WTC11 (cell line): ENCODE results near the gene GTF2H3. TPM values are rescaled to one million over a fixed set of nuclear protein-coding genes. Genes with fewer than 3 reads are reported as not detected.
"Not testable (repeated sequence)": the region's sequence is repeated elsewhere in the genome, so short reads cannot be mapped to it uniquely, and the experiment has no call there.

ENCODE experiments used
- ATAC-seq: fragments of 200-7000 bp; cut with Tn5 transposase; 2 replicates; pipeline ENCODE4 v1.10.0; 2021; ENCODE audit warnings: mild to moderate bottlenecking, moderate library complexity
- CTCF ChIA-PET: fragments of 300-600 bp; sonication (Branson Sonifier 250); formaldehyde crosslinking; loops from one replicate; lab custom pipeline; 2021; ENCODE audit warnings: antibody characterized with exemption; lab: Charles Lee
- POLR2A ChIA-PET: fragments of 350-600 bp; sonication (Branson Sonifier 250); formaldehyde crosslinking; loops from one replicate; lab custom pipeline; 2021; ENCODE audit warnings: antibody characterized with exemption; lab: Charles Lee
- DNase-seq: peaks from one replicate; pipeline ENCODE4 v3.0.0; 2021; ENCODE audit warnings: low spot score
- H3K27ac Mint-ChIP-seq: 2 replicates; pipeline ENCODE4 v1.8.0; 2021; ENCODE audit warnings: mixed read lengths
- H3K27me3 Mint-ChIP-seq: 2 replicates; pipeline ENCODE4 v1.8.0; 2021; ENCODE audit warnings: low read depth, mild to moderate bottlenecking, moderate library complexity, mixed read lengths
- H3K36me3 Mint-ChIP-seq: 2 replicates; pipeline ENCODE4 v1.8.0; 2021; ENCODE audit warnings: mixed read lengths
- H3K4me1 Mint-ChIP-seq: 2 replicates; pipeline ENCODE4 v1.8.0; 2022; ENCODE audit warnings: mixed read lengths
- H3K4me3 Mint-ChIP-seq: 2 replicates; pipeline ENCODE4 v1.8.0; 2021; ENCODE audit warnings: mild to moderate bottlenecking, moderate library complexity, mixed read lengths
- H3K9me3 Mint-ChIP-seq: 2 replicates; pipeline ENCODE4 v1.8.0; 2021; ENCODE audit warnings: mixed read lengths
- EMX1 ChIP-seq: fragments of 250-450 bp; sonication (Bioruptor Pico); IDR thresholded peaks from 2 replicates; pipeline ENCODE4 v1.8.0; 2021; ENCODE audit warnings: mild to moderate bottlenecking
- ESRRA ChIP-seq: sonication (generic); formaldehyde crosslinking; IDR thresholded peaks from 2 replicates; pipeline ENCODE4 v1.8.1; 2022; ENCODE audit warnings: mild to moderate bottlenecking, missing genetic modification reagents, borderline replicate concordance
- ETV6 ChIP-seq: sonication (generic); formaldehyde crosslinking; IDR thresholded peaks from 2 replicates; pipeline ENCODE4 v1.8.1; 2022; ENCODE audit warnings: mild to moderate bottlenecking, missing genetic modification reagents
- FOXJ3 ChIP-seq: sonication (generic); formaldehyde crosslinking; IDR thresholded peaks from 2 replicates; pipeline ENCODE4 v1.9.0; 2021; ENCODE audit warnings: missing genetic modification reagents, mild to moderate bottlenecking, borderline replicate concordance
- GABPB1 ChIP-seq: sonication (generic); formaldehyde crosslinking; IDR thresholded peaks from 2 replicates; pipeline ENCODE4 v1.8.1; 2023; ENCODE audit warnings: mild to moderate bottlenecking, missing genetic modification reagents
- HMGA2 ChIP-seq: fragments of 250-450 bp; sonication (Bioruptor Pico); IDR thresholded peaks from 2 replicates; pipeline ENCODE4 v1.4.0; 2021; ENCODE audit warnings: mild to moderate bottlenecking, moderate library complexity
- MYBL2 ChIP-seq: sonication (generic); formaldehyde crosslinking; IDR thresholded peaks from 2 replicates; pipeline ENCODE4 v1.8.1; 2023; ENCODE audit warnings: mild to moderate bottlenecking, moderate library complexity, missing genetic modification reagents
- NR2C2 ChIP-seq: sonication (generic); formaldehyde crosslinking; IDR thresholded peaks from 2 replicates; pipeline ENCODE4 v1.8.0; 2022; ENCODE audit warnings: mild to moderate bottlenecking, missing genetic modification reagents
- RELA ChIP-seq: sonication (generic); formaldehyde crosslinking; IDR thresholded peaks from 2 replicates; pipeline ENCODE4 v1.8.1; 2022; ENCODE audit warnings: missing genetic modification reagents, mild to moderate bottlenecking, borderline replicate concordance
- SOX15 ChIP-seq: fragments of 250-450 bp; sonication (Bioruptor Pico); IDR thresholded peaks from 2 replicates; pipeline ENCODE4 v1.9.0; 2021; ENCODE audit warnings: mild to moderate bottlenecking
- TEAD4 ChIP-seq: sonication (generic); formaldehyde crosslinking; IDR thresholded peaks from 2 replicates; pipeline ENCODE4 v1.8.0; 2022; ENCODE audit warnings: mild to moderate bottlenecking, missing genetic modification reagents
- TP53 ChIP-seq: sonication (generic); formaldehyde crosslinking; IDR thresholded peaks from 2 replicates; pipeline ENCODE4 v1.8.1; 2023; ENCODE audit warnings: mild to moderate bottlenecking, missing genetic modification reagents
- ZNF121 ChIP-seq: sonication (generic); formaldehyde crosslinking; IDR thresholded peaks from 2 replicates; pipeline ENCODE4 v1.8.0; 2023; ENCODE audit warnings: missing genetic modification reagents
- ZNF416 ChIP-seq: fragments of 250-450 bp; sonication (Bioruptor Pico); IDR thresholded peaks from 2 replicates; pipeline ENCODE4 v1.9.0; 2021; ENCODE audit warnings: mild to moderate bottlenecking, inconsistent platforms
- total RNA-seq: library from RNA; stranded (reverse); gene quantifications from 3 replicates; pipeline ENCODE4 v1.2.3, GENCODE V29; 2021
- TF ChIP-seq, protein P1 (sequence below): sonication (generic); formaldehyde crosslinking; IDR thresholded peaks from 2 replicates; pipeline ENCODE4 v1.8.1; 2022; ENCODE audit warnings: missing genetic modification reagents, borderline replicate concordance
- TF ChIP-seq, protein P2 (sequence below): sonication (generic); formaldehyde crosslinking; IDR thresholded peaks from 2 replicates; pipeline ENCODE4 v1.8.0; 2022; ENCODE audit warnings: mild to moderate bottlenecking, missing genetic modification reagents
- TF ChIP-seq, protein P3 (sequence below): sonication (generic); formaldehyde crosslinking; IDR thresholded peaks from 2 replicates; pipeline ENCODE4 v1.8.1; 2023; ENCODE audit warnings: mild to moderate bottlenecking, missing genetic modification reagents, borderline replicate concordance
- TF ChIP-seq, protein P4 (sequence below): sonication (generic); formaldehyde crosslinking; IDR thresholded peaks from 2 replicates; pipeline ENCODE4 v1.8.0; 2023; ENCODE audit warnings: missing genetic modification reagents, mild to moderate bottlenecking, borderline replicate concordance

GTF2H3 gene
- total RNA-seq, 1 experiment from 2014 or later: 31.6 TPM

DNA sequence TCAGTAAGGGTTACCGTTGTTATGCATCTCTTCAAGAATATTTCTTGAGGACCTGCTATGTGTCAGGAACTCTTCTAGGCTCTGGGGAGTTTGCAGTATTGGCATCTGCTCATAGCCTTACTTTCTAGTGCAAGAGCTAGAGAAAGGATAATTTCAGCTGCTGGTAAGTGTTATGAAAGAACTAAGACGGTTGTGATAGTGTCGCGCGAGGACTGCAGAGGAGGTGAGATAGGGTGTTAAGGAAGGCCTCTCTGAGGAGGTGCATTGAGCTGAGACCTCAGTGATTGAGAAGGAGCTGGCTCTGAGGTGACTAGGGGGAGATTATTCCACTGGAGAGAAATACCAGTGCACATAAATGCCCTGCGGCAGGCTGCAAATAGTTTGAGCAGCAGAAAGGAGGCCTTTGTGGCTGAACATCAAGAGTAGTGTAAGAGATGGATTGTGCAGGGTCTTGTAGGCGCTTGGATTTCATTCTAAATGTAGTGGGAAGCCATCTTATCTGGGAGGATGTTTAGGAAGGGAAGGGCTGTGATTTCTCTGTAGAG lies 30.9 kb upstream of the GTF2H3 start:
- ChIA-PET POLR2A (interaction anchor here (1.3 to 1.4 kb wide), 2 partner anchors 31 to 110 kb away, joined by 3 to 5 read pairs; partner anchors contain the start of gene ATP6V0A2), CTCF (interaction anchor here (0.6 to 1.5 kb wide), 3 partner anchors 16 to 1147 kb away, joined by 3 to 4 read pairs (median 3); no protein-coding TSS in a partner anchor)
- ATAC-seq (no peak), DNase-seq (no peak)
- Mint-ChIP-seq H3K27me3 (no peaks in the 10 kb centered on the region), H3K4me3 (peak overlapping the region; percentile 83), H3K9me3 (no peaks in the 10 kb centered on the region), H3K4me1 (peaks cover 11% of the 10 kb centered on the region), H3K36me3 (peaks cover 33% of the 10 kb centered on the region), H3K27ac (peak overlapping the region; percentile 55)
- TF ChIP-seq FOXJ3 (CRISPR knock-in tag) (no peak), NR2C2 (no peak), SOX15 (CRISPR knock-in tag) (no peak), MYBL2 (CRISPR knock-in tag) (no peak), ZNF416 (CRISPR knock-in tag) (no peak), RELA (no peak), TEAD4 (no peak), HMGA2 (CRISPR knock-in tag) (no peak), ETV6 (CRISPR knock-in tag) (no peak), GABPB1 (CRISPR knock-in tag) (no peak), EMX1 (CRISPR knock-in tag) (no peak), TP53 (CRISPR knock-in tag) (no peak), ZNF121 (CRISPR knock-in tag) (no peak), ESRRA (no peak)
- TF ChIP-seq, protein P1, sequence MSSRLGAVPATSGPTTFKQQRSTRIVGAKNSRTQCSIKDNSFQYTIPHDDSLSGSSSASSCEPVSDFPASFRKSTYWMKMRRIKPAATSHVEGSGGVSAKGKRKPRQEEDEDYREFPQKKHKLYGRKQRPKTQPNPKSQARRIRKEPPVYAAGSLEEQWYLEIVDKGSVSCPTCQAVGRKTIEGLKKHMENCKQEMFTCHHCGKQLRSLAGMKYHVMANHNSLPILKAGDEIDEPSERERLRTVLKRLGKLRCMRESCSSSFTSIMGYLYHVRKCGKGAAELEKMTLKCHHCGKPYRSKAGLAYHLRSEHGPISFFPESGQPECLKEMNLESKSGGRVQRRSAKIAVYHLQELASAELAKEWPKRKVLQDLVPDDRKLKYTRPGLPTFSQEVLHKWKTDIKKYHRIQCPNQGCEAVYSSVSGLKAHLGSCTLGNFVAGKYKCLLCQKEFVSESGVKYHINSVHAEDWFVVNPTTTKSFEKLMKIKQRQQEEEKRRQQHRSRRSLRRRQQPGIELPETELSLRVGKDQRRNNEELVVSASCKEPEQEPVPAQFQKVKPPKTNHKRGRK (CRISPR knock-in tag): no peak
- TF ChIP-seq, protein P2, sequence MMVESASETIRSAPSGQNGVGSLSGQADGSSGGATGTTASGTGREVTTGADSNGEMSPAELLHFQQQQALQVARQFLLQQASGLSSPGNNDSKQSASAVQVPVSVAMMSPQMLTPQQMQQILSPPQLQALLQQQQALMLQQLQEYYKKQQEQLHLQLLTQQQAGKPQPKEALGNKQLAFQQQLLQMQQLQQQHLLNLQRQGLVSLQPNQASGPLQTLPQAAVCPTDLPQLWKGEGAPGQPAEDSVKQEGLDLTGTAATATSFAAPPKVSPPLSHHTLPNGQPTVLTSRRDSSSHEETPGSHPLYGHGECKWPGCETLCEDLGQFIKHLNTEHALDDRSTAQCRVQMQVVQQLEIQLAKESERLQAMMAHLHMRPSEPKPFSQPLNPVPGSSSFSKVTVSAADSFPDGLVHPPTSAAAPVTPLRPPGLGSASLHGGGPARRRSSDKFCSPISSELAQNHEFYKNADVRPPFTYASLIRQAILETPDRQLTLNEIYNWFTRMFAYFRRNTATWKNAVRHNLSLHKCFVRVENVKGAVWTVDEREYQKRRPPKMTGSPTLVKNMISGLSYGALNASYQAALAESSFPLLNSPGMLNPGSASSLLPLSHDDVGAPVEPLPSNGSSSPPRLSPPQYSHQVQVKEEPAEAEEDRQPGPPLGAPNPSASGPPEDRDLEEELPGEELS: no peak
- TF ChIP-seq, protein P3, sequence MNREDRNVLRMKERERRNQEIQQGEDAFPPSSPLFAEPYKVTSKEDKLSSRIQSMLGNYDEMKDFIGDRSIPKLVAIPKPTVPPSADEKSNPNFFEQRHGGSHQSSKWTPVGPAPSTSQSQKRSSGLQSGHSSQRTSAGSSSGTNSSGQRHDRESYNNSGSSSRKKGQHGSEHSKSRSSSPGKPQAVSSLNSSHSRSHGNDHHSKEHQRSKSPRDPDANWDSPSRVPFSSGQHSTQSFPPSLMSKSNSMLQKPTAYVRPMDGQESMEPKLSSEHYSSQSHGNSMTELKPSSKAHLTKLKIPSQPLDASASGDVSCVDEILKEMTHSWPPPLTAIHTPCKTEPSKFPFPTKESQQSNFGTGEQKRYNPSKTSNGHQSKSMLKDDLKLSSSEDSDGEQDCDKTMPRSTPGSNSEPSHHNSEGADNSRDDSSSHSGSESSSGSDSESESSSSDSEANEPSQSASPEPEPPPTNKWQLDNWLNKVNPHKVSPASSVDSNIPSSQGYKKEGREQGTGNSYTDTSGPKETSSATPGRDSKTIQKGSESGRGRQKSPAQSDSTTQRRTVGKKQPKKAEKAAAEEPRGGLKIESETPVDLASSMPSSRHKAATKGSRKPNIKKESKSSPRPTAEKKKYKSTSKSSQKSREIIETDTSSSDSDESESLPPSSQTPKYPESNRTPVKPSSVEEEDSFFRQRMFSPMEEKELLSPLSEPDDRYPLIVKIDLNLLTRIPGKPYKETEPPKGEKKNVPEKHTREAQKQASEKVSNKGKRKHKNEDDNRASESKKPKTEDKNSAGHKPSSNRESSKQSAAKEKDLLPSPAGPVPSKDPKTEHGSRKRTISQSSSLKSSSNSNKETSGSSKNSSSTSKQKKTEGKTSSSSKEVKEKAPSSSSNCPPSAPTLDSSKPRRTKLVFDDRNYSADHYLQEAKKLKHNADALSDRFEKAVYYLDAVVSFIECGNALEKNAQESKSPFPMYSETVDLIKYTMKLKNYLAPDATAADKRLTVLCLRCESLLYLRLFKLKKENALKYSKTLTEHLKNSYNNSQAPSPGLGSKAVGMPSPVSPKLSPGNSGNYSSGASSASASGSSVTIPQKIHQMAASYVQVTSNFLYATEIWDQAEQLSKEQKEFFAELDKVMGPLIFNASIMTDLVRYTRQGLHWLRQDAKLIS (CRISPR knock-in tag): no peak
- TF ChIP-seq, protein P4, sequence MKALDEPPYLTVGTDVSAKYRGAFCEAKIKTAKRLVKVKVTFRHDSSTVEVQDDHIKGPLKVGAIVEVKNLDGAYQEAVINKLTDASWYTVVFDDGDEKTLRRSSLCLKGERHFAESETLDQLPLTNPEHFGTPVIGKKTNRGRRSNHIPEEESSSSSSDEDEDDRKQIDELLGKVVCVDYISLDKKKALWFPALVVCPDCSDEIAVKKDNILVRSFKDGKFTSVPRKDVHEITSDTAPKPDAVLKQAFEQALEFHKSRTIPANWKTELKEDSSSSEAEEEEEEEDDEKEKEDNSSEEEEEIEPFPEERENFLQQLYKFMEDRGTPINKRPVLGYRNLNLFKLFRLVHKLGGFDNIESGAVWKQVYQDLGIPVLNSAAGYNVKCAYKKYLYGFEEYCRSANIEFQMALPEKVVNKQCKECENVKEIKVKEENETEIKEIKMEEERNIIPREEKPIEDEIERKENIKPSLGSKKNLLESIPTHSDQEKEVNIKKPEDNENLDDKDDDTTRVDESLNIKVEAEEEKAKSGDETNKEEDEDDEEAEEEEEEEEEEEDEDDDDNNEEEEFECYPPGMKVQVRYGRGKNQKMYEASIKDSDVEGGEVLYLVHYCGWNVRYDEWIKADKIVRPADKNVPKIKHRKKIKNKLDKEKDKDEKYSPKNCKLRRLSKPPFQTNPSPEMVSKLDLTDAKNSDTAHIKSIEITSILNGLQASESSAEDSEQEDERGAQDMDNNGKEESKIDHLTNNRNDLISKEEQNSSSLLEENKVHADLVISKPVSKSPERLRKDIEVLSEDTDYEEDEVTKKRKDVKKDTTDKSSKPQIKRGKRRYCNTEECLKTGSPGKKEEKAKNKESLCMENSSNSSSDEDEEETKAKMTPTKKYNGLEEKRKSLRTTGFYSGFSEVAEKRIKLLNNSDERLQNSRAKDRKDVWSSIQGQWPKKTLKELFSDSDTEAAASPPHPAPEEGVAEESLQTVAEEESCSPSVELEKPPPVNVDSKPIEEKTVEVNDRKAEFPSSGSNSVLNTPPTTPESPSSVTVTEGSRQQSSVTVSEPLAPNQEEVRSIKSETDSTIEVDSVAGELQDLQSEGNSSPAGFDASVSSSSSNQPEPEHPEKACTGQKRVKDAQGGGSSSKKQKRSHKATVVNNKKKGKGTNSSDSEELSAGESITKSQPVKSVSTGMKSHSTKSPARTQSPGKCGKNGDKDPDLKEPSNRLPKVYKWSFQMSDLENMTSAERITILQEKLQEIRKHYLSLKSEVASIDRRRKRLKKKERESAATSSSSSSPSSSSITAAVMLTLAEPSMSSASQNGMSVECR: no peak

DNA sequence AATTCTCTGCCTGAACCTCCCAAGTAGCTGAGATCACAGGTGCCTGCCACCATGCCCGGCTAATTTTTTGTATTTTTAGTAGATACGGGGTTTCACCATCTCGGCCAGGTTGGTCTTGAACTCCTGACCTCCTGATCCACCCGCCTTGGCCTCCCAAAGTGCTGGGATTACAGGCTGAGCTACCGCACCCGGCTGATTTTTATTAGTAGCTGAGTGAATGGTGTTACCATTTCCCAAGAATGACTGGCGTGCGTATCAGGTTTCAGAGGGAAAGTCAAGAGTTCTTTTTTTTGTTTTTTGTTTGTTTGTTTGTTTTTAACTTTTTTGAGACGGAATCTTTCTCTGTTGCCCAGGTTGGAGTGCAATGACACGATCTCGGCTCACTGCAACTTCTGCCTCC lies 30.1 kb upstream of the GTF2H3 start:
- ATAC-seq, H3K9me3 Mint-ChIP-seq, H3K27ac Mint-ChIP-seq, H3K27me3 Mint-ChIP-seq, DNase-seq: not testable (repeated sequence)
- H3K4me1 Mint-ChIP-seq: peaks cover 11% of the 10 kb centered on the region
- CTCF ChIA-PET: interaction anchor here (1.2 kb wide), 1 partner anchor 22 kb away, joined by 3 read pairs; no protein-coding TSS in a partner anchor
- H3K36me3 Mint-ChIP-seq: peaks cover 37% of the 10 kb centered on the region
- H3K4me3 Mint-ChIP-seq: peak overlapping the region; percentile 83
- POLR2A ChIA-PET: interaction anchor here (0.6 kb wide), 1 partner anchor 1400 kb away, joined by 4 read pairs; the partner anchor contains the start of gene B3GNT4
